MCF 10A (cell line): ENCODE data around the gene PDLIM4. TPM values are rescaled to one million over a fixed set of nuclear protein-coding genes. Genes with fewer than 3 reads are reported as not detected.

Experiments
- BruUV-seq: library from RNA; stranded (reverse); fragments of 400-500 nt; replicated peaks from 2 replicates; lab custom pipeline; 2021; lab: Mats Ljungman, UMichigan
- CTCF ChIA-PET: fragments of 300-600 bp; sonication (Branson Sonifier 250); formaldehyde crosslinking; extraction: SDS; loops from one replicate; lab custom pipeline; 2021; ENCODE audit warnings: antibody characterized with exemption, inconsistent platforms; lab: Yijun Ruan, JAX
- POLR2A ChIA-PET: fragments of 300-600, 350-650 bp; sonication (Branson Sonifier 250); formaldehyde crosslinking; extraction: SDS; loops from one replicate; lab custom pipeline; 2020; ENCODE audit warnings: antibody characterized with exemption, inconsistent platforms; lab: Yijun Ruan, JAX
- DNase-seq: peaks from one replicate; pipeline ENCODE4 v3.0.0-alpha.2; 2018; ENCODE audit not compliant: unreplicated experiment
- H3K27ac Mint-ChIP-seq: one replicate; pipeline ENCODE4 v1.8.0; 2022; ENCODE audit warnings: mild to moderate bottlenecking, low read depth, mixed read lengths; ENCODE audit not compliant: unreplicated experiment
- H3K27me3 Mint-ChIP-seq: one replicate; pipeline ENCODE4 v1.8.0; 2022; ENCODE audit warnings: mixed read lengths; ENCODE audit not compliant: insufficient read depth, unreplicated experiment
- H3K36me3 Mint-ChIP-seq: one replicate; pipeline ENCODE4 v1.8.0; 2022; ENCODE audit warnings: mild to moderate bottlenecking, moderate library complexity, mixed read lengths; ENCODE audit not compliant: insufficient read depth, unreplicated experiment
- H3K4me1 Mint-ChIP-seq: one replicate; pipeline ENCODE4 v1.8.0; 2022; ENCODE audit warnings: mixed read lengths; ENCODE audit not compliant: insufficient read depth, unreplicated experiment
- H3K4me3 Mint-ChIP-seq: one replicate; pipeline ENCODE4 v1.8.0; 2022; ENCODE audit warnings: mild to moderate bottlenecking, moderate library complexity, mixed read lengths; ENCODE audit not compliant: unreplicated experiment
- H3K9me3 Mint-ChIP-seq: one replicate; pipeline ENCODE4 v1.8.0; 2022; ENCODE audit warnings: mixed read lengths; ENCODE audit not compliant: unreplicated experiment
- intact Hi-C: fragments of 100-400 bp; cut with micrococcal nuclease; formaldehyde crosslinking; loops from 2 replicates; pipeline ENCODE4 v1.14.1; 2022
- total RNA-seq: library from RNA; stranded (reverse); gene quantifications from 2 replicates; pipeline ENCODE4 v1.2.3, GENCODE V29; 2022
- TF ChIP-seq, protein P1 (sequence below): fragments of 200-600 bp; IDR thresholded peaks from one replicate; pipeline ENCODE4 v1.8.0; 2022; ENCODE audit warnings: antibody characterized with exemption, mild to moderate bottlenecking; ENCODE audit not compliant: unreplicated experiment

The PDLIM4 gene
- total RNA-seq, 1 experiment from 2014 or later: 101 TPM

DNA sequence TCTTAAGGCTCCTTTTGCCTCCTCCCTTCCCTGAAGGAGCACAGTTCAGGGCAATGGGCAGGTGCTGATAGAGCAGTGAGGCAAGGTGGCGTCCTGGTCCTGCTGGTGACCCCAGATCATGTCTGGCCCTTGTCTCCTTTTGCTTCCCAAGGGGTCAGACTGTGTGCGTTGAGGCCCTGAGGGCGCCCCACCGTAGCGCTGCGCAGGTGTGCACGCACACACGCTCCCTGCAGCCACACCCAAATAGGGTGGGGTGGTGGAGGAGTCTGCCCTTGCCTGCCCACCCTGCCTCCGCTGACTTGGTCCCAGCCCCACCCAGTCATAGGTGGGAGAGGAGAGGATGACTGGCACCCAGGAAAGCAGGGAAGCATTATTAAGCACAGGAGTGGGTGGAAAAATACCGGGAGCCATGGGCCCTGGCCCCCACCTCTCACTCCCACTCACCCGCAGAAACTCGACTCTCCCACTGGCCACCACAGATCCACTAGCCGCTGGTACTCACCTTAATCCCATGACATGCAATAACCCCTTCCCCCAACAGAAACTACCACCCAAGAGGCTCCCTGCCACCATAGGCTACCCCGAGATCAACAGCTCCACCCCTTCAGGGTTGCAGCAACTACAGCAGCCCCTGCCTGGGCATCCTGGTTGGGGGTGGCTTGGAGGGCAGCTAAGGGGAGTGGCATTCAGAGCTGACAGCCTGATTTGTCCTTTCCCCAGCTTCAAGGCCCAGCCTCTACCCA is 16.7 kb downstream of the PDLIM4 start:
- peaks cover 39% of the 10 kb centered on the region for H3K36me3 Mint-ChIP-seq
- H3K9me3 Mint-ChIP-seq: no peaks in the 10 kb centered on the region
- POLR2A ChIA-PET: interaction anchor here (0.7 to 1.7 kb wide), 6 partner anchors 16 to 232 kb away, joined by 3 to 4 read pairs (median 3); partner anchors contain the start of gene SLC22A5
- H3K27ac Mint-ChIP-seq: no peak overlapping the region
- intact Hi-C loops: no loop called here
- TF ChIP-seq, protein P1, sequence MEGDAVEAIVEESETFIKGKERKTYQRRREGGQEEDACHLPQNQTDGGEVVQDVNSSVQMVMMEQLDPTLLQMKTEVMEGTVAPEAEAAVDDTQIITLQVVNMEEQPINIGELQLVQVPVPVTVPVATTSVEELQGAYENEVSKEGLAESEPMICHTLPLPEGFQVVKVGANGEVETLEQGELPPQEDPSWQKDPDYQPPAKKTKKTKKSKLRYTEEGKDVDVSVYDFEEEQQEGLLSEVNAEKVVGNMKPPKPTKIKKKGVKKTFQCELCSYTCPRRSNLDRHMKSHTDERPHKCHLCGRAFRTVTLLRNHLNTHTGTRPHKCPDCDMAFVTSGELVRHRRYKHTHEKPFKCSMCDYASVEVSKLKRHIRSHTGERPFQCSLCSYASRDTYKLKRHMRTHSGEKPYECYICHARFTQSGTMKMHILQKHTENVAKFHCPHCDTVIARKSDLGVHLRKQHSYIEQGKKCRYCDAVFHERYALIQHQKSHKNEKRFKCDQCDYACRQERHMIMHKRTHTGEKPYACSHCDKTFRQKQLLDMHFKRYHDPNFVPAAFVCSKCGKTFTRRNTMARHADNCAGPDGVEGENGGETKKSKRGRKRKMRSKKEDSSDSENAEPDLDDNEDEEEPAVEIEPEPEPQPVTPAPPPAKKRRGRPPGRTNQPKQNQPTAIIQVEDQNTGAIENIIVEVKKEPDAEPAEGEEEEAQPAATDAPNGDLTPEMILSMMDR: no peak
- no peaks in the 10 kb centered on the region for H3K4me1 Mint-ChIP-seq
- H3K27me3 Mint-ChIP-seq: no peaks in the 10 kb centered on the region
- BruUV-seq: no TSS peak
- H3K4me3 Mint-ChIP-seq: no peak overlapping the region
- DNase-seq: no peak
- CTCF ChIA-PET: interaction anchor here (0.6 to 5.4 kb wide), 10 partner anchors 17 to 547 kb away, joined by 3 to 38 read pairs (median 8); partner anchors contain the start of genes PDLIM4 and SLC22A4

DNA sequence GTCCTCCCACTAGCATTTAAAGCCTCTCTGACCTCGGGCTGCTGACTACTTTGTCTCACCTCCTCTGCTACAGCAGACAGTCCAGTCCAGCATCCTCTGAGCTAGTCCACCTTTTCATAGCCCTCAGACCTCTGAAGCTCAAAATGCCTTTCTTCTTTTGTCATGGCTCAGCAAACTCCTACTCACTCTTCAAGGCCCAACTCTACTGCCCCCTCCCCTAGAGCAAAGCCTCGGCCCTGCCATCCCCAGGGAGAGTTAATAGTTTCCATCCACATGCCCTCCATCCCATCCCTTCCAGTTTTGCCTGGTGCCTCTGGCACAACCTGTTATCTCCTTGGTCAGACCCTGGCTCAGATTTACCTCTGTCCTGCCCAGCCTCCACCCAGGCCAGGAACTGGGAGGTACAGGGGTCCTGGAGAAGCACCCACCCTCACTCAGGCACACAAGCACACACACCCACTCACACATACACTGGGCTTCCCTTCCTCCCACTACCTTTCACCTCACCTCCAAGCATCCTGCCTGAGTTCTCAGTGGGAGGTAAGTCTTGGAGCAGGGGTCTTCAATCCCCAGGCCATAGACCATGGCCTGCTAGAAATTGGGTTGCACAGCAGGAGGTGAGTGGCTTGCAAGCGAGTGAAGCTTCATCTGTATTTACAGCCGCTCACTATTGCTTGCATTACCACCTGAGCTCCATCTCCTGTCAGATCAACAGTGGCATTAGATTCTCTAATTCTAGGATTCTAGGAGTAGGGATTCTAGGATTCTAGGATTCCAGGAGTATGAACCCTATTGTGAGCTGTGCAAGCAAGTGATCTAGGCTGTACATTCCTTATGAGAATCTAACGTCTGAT is 18.1 kb downstream of the PDLIM4 start:
- CTCF ChIA-PET: interaction anchor here (0.6 to 5.4 kb wide), 8 partner anchors 9 to 440 kb away, joined by 3 to 38 read pairs (median 4); partner anchors contain the start of gene SLC22A4
- BruUV-seq: no TSS peak
- DNase-seq: no peak
- Mint-ChIP-seq H3K27ac (peak overlapping the region; percentile 43), H3K36me3 (peaks cover 39% of the 10 kb centered on the region), H3K27me3 (peaks cover 3% of the 10 kb centered on the region), H3K9me3 (no peaks in the 10 kb centered on the region), H3K4me1 (no peaks in the 10 kb centered on the region), H3K4me3 (no peak overlapping the region)
- intact Hi-C loops: no loop called here
- TF ChIP-seq, protein P1: no peak
- POLR2A ChIA-PET: interaction anchor here (1.1 to 1.5 kb wide), 3 partner anchors 11 to 18 kb away, joined by 3 to 4 read pairs (median 4); no protein-coding TSS in a partner anchor

DNA sequence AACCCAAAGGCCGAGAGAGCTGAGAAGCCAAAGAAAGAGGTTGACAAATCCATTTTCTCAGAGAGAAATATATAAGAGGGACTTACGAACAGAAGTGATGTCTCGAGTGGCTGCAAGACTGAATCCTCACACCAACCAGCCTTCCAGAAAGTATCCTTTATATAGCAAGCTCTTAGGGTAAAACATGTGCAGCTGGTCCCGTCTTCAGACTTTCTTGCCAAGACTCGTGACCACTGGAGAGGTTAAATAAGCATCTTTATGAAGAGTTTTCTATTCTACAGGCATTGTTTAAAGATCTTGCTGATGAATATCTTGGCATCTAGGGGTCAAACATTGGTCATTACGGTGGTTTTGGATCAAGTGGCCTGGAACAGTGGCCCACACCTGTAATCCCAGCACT is 19.8 kb downstream of the PDLIM4 start:
- POLR2A ChIA-PET: interaction anchor here (2.2 kb wide), 1 partner anchor 9 kb away, joined by 10 read pairs; no protein-coding TSS in a partner anchor
- TF ChIP-seq, protein P1: no peak
- Mint-ChIP-seq H3K4me1 (no peaks in the 10 kb centered on the region), H3K36me3 (peaks cover 28% of the 10 kb centered on the region), H3K9me3 (no peaks in the 10 kb centered on the region), H3K27me3 (peaks cover 10% of the 10 kb centered on the region), H3K27ac (no peak overlapping the region), H3K4me3 (no peak overlapping the region)
- BruUV-seq: no TSS peak
- CTCF ChIA-PET: interaction anchor here (0.8 to 2.1 kb wide), 5 partner anchors 37 to 98 kb away, joined by 3 to 5 read pairs (median 3); no protein-coding TSS in a partner anchor
- no peak for DNase-seq
- intact Hi-C loops: no loop called here
